HG03558 (cell line): ENCODE data around the gene TSPAN10.

ENCODE experiments used
- ATAC-seq: cut with Tn5 transposase; IDR thresholded peaks from one replicate; pipeline ENCODE4 v1.9.1; 2021; ENCODE audit warnings: moderate number of reproducible peaks; ENCODE audit not compliant: unreplicated experiment; ENCODE audit errors: extremely low read depth

Gene TSPAN10

GRCh38 chr17:81630274-81630673 lies 6.7 kb upstream of the TSPAN10 start:
- no peak for ATAC-seq

- ATAC-seq = no peak
Measured at GRCh38 chr17:81631482-81631881, 5.5 kb upstream of the TSPAN10 start.

GRCh38 chr17:81635431-81635830 lies 1.6 kb upstream of the TSPAN10 start:
- ATAC-seq = no peak

GRCh38 chr17:81635973-81636504 lies 957 bp upstream of the TSPAN10 start:
- no peak for ATAC-seq

GRCh38 chr17:81638683-81639082 lies 1.7 kb downstream of the TSPAN10 start:
- ATAC-seq = no peak

GRCh38 chr17:81640011-81640410 lies 3.0 kb downstream of the TSPAN10 start:
- no peak for ATAC-seq

GRCh38 chr17:81641825-81642489 lies 5.0 kb downstream of the TSPAN10 start:
- no peak for ATAC-seq

GRCh38 chr17:81644496-81644895 lies 7.5 kb downstream of the TSPAN10 start:
- ATAC-seq = no peak

- ATAC-seq = no peak
Measured at GRCh38 chr17:81644976-81645952, 8.3 kb downstream of the TSPAN10 start.

- ATAC-seq = no peak
Measured at GRCh38 chr17:81646869-81647600, 10.0 kb downstream of the TSPAN10 start.

- ATAC-seq = no peak
Measured at GRCh38 chr17:81647640-81648012, 10.6 kb downstream of the TSPAN10 start.

- no peak for ATAC-seq
Measured at GRCh38 chr17:81648013-81648706, 11.2 kb downstream of the TSPAN10 start.

- no peak for ATAC-seq
Measured at GRCh38 chr17:81648707-81649085, 11.7 kb downstream of the TSPAN10 start.

GRCh38 chr17:81650951-81651350 lies 14.0 kb downstream of the TSPAN10 start:
- ATAC-seq = no peak

GRCh38 chr17:81651692-81652091 lies 14.7 kb downstream of the TSPAN10 start:
- no peak for ATAC-seq

GRCh38 chr17:81652906-81653771 lies 16.1 kb downstream of the TSPAN10 start:
- no peak for ATAC-seq

GRCh38 chr17:81655378-81656117 lies 18.6 kb downstream of the TSPAN10 start:
- ATAC-seq = no peak

- no peak for ATAC-seq
Measured at GRCh38 chr17:81656118-81656743, 19.2 kb downstream of the TSPAN10 start, which contains the start of gene PDE6G. Gene PDE6G (minus strand): TSS chr17:81656542. CDS start chr17:81653305, 3,237 bp downstream.
